Kidney tubule cell (primary cell): ENCODE results near the gene MMP17.
"Not testable (repeated sequence)": the region's sequence is repeated elsewhere in the genome, so short reads cannot be mapped to it uniquely, and the experiment has no call there.

Experiments used
- DNase-seq: peaks from one replicate; pipeline ENCODE4 v3.0.0-alpha.2; 2018; ENCODE audit warnings: low spot score

MMP17 gene

DNA sequence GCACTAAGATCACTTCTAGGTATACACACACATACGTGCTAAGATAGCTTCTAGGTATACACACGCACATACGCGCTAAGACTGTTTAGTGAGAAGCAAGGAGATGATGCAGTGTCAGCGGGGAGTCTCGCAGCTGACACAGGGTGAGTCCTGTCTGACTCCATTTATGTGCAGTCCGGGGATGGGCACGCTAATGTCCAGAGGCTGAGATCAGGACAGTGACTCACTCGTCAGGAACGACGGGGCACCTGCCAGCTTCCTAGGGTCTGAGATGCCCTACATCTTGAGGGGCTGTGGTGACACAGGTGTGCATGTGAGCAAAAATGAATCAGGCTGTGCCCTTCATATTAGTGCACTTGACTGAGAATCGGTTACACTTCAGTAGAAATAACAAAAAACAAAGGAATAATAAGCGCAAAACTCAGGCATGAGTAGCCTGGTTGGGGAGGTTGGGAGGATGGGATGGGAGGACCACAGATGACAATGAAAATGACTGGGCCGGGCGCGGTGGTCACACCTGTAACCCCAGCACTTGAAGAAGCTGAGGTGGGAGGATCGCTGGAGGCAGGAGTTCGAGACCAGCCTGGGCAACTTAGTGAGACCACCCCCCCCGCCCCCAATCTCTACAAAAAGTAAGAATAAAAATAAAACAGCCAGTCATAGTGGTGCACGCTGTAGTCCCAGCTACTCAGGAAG, 37.1 kb downstream of the MMP17 start:
- peak; percentile 92 for DNase-seq

DNA sequence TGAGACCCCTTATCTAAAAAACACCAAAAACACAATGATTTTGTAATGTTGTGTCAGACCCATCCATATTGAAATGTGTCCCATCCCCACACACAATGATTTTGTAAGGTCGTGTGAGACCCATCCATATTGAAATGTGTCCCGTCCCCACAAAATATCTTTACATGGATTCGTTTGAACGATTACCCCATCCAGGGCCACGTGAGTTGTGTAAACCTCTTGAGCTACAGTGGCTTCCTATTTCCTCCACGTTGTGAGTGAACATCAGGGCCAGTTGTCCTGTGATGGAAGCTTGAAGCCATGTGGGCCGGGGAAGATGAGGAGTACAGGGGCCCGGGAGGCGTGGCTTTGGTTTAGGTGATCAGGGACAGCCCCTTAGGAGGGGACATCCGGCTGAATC, 39.3 kb downstream of the MMP17 start:
- DNase-seq = no peak

DNA sequence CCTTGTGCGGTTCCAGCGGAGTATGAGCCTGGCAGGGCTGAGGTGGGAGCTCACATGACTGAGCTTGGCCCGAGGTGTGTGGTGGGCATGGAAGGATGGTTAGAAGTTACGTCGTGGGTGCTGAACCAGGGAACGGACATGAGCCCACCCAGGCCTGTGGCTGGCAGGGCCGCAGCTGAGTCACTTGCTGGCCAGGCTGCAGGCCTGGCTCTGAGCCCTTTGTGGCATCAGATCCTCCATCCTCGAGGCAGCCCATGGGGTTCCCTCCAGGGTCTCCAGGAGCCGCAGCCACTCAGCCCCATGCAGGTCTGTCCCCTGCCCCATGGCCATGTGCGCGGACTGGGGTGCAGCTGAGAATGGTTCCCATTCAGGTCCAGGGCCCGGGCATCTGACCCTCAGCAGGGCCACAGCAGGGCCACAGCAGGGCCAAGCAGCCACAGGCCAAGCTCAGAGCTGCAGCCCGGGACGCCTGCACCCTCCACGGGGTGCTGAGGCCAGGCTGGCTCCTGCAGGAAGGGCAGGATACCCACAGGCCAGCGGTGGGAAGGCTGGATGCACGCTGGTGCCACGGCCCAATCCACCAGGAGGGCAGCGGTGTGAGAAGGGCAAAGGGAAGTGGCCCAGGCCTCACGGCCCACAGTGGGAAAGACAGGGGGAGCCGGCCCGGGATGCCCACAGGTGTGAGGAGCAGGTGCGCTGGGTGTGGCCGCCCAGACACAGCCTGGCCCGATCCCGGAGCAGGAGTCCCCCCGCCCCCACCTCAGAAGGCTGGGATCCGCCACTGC, 39.9 kb downstream of the MMP17 start:
- peak; percentile 15 for DNase-seq

DNA sequence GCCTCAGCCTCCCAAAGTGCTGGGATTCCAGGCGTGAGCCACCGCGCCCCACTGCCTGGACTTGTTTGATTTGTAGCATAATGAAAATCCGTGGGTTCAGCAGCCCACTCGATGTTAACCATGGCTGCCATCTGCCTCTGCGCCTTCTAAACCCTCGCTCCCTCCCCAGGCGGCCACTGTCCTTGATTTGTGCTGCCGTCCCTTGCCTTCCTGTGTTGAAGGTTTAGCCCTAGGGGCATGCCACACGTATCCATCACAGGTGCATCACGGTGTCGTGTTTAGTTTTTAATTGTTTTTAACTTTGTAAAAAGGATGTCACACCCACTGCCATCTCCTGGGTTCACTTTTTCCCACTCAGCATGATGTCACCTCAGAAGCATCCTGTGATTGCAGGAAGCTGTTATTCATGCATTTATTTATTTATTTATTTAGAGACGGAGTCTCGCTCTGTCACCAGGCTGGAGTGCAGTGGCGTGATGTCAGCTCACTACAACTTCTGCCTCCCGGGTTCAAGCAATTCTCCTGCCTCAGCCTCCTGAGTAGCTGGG, 41.8 kb downstream of the MMP17 start:
- peak; percentile 91 for DNase-seq

DNA sequence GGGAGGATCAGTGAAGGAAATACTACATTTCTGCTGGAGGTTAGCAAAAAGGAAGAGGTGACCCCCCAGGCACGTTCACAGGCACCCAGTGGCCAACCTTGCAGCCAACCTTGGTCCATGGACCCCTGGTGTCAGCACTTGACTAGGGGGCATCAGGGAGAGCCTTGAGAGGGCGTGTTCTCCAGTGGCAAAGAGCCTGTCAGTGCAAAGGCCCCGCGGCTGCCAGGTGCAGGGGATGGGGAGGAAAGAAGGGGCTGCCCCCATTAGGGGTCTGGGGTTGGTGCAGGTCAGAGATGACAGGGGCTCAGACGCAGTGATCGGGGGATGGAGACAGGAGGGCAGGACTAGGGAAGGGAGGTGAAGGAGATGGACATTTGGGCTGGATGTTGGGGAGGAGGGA, 43.5 kb downstream of the MMP17 start:
- DNase-seq = no peak

DNA sequence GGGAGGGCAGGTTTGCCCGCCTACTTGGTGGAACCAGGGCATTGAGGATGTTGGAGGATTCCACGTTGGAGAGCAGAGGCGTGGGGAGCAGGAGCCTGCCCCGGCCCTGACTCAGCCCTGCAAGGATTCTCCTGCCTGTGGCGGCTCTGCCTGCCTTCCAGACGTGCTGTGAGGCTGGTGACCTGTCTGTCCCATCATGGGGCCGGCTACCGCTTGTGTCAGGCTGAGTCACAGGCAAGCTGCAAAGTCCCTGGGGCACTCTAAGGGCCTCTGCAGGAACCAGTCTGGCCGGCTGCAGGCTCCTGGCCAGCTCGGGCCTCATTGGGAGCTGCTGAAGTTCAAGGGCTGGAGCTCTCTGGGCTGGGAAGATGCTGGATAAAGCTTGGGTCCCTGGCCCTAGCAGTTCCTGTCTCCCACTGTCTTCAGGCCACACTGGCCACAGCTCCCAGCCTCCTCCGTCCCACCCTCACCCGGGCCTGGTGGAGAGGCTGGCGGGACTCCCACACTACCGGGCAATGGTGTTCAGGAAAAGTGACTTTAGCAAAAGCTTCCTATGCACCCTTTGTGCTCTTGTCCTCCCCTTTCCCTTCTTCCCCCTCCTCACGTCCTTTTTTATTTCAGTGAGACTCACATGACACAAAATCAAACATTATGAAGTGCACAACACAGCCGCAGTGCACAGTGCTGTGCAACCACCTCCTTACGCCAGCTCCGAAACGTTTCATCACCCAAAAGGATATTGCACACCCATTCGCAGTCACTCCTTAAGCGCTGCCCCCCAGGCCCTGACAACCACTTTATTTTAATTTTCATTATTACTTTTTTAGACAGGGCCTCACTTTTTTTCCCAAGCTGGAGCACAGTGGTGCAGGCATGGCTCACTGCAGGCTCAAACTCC, 44.2 kb downstream of the MMP17 start:
- peak; percentile 94 for DNase-seq

DNA sequence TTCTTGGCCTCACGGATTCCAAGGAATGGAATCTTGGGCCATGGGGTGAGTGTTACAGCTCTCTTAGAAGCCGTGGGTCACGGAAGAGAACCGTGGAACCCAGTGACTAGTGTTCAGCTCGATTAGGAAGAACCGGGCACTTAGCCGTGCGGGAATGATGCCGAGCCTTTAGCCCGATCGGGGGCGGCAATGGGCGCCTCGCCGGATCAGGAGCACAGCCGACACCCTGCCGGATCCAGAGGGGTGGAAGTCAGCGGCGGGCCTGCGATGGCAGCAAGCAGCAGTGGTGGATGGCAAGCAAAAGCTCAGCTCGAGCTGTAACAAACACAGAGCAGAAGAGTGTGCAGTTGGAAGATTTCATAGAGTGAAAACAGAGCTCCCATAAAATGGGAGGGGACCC, 45.1 kb downstream of the MMP17 start:
- no peak for DNase-seq

DNA sequence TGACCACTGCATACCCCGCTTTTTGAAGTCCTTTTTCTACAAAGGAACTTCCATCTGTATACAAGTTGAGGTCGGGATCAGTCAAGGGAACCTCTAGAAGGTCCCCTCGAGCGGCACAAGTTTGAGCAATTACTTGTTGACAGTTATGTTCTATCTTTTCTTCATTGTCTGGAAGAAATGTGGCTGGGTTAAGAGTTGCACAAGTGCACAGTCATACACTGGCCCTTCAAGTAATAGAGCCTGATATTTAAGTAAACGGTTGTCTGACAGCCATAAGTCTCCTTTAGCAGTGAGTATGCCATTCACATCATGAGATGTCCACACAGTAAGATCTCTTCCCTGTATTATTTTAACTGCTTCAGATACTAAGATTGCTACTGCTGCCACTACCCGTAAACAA, 46.8 kb downstream of the MMP17 start:
- not testable (repeated sequence) for DNase-seq

DNA sequence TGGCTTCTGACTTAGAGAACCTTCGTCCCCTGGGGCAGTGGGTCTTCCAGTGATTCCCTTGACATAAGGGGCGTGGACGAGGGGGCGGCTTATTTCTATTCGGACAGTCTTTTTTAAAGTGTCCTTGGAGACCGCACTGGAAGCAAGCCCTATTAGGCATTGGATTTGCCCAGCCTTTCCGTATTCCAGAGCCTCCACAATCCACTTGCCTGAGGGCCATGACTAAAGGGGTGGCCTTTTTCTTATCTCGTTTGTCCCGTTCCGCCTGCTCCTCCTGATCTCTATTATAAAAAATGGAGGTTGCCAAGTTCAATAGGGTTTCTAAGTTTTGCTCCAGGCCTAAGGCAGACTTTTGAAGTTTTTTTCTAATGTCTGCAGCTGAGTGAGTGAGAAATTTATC, 49.0 kb downstream of the MMP17 start:
- not testable (repeated sequence) for DNase-seq

DNA sequence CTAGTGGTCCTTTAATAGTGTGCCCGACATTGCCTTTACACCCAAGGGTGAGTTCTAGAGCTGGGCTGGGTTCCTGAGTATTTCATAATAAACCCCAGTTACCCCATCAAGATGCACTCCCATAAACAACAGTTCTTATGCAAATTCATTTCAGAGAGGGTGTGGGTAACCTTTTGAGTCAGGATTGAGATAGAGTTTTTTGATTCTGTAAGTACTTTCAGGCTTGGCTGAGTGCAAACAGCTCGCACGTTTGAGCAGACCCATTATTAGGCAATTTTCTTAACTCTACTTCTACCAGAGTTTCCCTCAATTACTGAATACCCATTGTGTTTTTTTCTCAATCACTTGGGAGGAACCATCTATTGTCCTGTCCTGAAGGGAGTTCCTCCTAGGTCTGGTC, 50.2 kb downstream of the MMP17 start:
- not testable (repeated sequence) for DNase-seq

DNA sequence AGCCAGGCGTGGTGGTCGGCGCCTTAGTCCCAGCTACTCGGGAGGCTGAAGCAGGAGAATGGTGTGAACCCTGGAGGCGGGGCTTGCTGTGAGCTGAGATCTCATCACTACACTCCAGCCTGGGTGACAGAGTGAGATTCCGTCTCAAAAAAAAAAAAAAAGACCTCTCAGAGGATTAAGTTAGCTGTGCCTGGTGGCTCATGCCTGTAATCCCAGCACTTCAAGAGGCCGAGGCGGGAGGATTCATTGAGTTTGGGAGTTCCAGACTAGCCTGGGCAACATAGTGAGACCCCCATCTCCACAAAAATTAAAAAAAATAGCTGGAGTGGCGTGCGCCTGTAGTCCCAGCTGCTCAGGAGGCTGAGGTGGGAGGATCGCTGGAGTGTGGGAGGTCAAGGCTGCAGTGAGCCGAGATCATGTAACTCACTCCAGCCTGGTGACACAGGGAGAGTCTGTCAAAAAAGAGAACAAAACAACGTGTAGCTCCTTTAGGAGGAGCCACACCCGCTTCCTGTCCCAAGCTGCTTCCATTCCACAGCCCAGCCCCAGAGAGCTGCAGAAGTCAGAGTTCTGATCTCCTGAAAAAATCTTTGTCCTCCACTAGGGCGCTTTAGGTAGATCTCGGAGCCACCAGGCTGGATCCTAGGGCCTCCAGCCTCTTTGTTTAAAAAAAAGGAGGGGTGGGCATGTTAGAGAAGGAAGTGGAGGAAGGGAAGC, 54.8 kb downstream of the MMP17 start:
- DNase-seq = no peak

DNA sequence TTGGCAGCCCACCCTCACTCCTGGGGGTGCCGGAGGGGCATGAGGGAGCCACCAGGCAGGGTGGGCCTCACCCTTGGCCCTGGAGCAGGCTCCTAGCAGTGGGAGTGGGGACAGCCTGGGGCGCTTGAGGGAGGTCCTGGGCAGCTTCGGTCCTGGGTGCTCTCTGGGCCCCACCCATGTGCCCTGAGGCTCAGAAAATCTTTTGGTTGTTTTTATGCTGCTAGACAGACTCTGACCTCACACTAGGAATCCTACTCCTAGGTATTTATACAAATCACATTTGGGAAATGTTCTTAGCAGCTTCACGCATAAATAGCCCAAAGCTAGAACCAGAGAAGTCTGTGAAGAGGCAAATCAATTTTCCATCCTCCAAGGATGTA, 55.3 kb downstream of the MMP17 start:
- DNase-seq = no peak

DNA sequence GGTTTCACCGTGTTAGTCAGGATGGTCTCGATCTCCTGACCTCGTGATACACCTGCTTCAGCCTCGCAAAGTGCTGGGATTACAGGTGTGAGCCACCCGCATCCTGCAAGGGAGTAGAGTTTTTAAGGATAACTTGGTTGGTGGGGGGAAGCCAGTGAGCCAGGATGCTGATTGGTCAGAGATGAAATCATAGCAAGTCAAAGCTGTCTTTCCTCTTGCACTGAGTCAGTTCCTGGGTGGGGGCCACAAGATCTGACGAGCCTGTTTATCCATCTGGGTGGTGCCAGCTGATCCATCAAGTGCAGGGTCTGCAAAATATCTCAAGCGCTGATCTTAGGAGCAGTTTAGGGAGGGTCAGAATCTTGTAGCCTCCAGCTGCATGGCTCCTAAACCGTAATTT, 56.9 kb downstream of the MMP17 start:
- DNase-seq = not testable (repeated sequence)

DNA sequence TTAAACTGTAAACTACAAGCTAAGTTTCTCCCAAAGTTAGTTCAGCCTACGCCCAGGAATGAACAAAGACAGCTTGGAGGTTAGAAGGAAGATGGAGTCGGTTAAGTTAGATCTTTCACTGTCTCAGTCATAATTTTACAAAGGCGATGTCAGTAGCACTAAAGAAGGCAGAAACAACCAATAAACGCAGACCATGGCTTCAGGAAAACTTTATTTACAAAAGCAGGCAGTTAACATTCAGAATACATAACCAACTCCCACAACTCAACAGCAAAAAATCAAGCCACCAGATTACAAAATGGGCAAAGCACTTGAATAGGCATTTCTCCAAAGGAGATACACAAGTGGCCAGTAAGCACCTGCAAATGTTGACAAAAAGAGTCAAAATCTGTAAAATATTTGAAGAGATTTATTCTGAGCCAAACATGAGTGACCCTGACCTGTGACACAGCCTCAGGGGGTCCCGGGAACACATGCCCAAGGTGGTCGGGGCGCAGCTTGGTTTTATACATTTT, 57.4 kb downstream of the MMP17 start:
- no peak for DNase-seq

DNA sequence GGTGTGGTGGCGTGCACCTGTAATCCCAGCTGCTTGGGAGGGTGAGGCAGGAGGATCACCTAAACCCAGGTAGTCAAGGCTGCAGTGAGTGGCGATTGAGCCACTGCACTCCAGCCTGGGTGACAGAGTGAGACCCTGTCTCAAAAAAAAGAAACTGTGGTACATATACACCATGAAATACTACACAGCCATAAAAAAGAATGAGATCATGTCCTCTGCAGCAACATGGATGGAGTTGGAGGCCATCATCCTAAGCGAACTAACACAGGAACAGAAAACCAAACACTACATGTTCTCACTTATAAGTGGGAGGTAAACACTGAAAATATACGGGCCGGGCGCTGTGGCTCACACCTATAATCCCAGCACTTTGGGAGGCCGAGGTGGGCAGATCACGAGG, 63.5 kb downstream of the MMP17 start:
- DNase-seq = not testable (repeated sequence)

DNA sequence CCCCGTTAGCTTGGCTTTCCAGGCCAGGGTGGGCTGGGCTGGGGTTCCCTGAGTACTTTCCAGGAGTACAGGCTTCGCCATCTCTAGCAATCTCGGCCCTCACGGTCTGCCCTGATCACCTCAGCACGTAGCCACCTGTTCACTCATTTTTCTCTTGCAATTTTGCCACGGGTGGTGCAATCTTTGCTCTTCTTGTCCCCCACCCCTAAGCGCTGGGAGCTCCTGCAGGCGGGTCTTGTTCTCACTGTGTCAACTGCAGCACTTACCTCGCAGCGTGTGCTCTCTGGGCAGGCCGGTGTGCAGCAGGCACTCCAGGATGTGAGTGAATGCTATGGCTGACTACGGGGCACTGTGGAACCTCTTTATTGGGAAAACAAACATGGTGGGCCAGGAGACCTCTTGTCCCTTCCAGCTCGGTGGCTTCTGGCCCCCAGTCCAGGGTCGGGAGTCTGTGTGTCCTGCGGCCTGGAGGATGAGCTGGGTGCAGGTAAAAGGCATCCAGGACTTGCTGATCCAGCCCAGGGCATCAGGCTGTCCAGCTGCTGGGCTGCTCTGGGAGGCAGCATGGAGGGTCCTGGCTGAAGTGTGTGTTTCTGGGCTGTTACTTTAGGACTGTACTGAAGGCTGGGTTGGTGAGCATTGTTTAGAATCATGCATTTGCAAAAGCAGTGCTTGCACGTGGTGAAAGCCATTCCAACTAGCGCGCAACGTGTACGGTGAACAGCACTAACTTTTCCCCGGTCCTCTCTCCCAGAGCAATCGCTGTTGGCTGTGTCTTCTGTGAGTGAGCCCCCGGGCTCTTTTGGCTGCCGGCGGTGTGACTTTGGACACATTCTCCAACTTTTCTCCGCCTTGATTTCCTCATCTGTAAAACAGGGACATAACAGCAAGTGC, 64.8 kb downstream of the MMP17 start:
- no peak for DNase-seq

DNA sequence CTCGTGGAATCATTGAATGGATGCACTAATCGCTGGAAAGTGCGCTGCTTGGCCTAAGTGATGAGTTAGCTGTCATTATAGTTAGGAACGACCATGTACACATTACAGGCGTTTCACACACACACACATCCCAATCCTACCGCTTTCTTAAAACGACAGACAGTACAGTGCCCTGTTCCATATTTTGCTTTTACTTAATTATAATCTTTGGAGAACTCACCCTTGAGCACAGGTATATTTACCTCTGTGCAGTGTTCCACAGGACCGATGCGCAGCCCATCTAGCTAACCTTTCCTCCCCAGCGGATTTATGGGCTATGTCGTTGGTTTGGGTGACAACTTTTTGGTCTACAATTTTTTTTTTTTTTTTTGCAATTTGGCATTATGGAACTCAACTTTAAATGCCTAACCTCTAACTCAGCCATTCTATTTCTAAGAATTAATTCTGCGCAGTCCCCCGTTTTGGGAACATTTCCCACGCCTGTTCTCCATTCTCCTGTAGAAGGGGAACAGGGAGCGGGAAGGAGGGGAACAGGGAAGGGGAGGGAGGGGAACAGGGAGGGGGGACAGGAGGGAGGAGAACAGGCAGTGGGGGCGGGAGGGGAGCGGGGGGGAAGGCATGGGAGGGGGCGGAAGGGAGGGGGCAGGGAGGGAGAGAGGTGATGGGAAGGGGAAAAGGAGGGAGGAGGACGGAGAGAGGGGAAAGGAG, 65.6 kb downstream of the MMP17 start:
- DNase-seq = no peak

DNA sequence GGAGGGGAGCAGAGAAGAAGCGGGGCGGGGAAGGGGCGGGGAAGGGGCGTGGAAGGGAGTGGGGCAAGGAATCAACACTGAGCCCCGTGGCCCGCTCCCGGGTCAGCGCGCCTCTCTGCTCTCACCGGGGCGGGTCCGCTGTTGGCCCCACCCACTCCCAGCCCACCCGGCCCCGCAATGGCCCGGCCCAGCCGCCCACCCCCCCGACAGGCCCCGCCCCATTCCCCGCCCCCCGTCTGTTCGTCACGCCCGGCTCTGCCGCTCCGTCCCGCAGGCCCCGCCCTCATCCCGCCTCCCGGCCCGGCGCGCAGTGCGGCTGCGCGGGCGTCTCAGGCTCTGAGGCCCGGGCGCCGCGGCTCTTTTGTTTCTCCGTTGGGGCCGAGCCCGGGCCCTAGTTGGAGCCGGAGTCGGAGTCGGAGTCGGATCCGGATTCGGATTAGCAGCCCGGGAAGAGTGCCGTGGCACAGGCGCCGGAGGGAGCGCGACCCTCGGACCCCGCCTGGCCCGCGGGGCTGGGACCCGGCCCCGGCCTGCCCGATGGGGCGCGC, 66.2 kb downstream of the MMP17 start, which contains the start of gene ULK1:
Gene ULK1, plus strand, starts transcription at position 310 of the 548 bp plus-strand sequence. CDS start 380 bp downstream, outside the sequence.
- peak; percentile 89 for DNase-seq

DNA sequence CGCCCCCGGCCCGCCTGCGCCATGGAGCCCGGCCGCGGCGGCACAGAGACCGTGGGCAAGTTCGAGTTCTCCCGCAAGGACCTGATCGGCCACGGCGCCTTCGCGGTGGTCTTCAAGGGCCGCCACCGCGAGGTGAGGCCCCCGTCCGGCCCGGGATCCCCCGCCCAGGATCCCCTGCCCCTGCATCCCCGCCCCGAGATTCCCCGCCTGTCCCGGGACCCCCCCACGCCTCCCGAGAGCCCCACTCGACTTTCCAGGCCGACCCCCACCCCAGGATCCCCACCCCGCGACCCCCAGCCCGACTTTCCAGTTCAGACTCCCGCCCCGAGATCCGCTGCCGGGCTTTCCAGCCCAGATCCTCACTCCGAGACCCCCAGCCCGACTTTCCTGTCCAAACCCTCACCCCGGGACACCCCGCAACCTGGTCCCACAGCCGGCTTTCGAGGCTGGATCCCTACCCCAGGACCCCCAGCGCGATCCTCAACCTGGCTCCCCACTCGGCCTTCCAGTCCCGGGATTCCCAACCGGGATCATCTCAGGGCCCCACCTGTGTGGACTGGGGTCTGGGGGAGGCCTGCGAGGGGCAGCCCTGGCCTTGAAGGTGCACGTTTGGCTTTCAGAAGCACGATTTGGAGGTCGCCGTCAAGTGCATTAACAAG, 66.9 kb downstream of the MMP17 start:
- no peak for DNase-seq
